NCI-H82 (cell line): Measurements from ENCODE around the gene CNNM2.
"Not testable (repeated sequence)": the region's sequence is repeated elsewhere in the genome, so short reads cannot be mapped to it uniquely, and the experiment has no call there.

Experiments
- DNase-seq: peaks from one replicate; lab custom pipeline; 2025; lab: John Stamatoyannopoulos, UW

CNNM2 gene

DNA sequence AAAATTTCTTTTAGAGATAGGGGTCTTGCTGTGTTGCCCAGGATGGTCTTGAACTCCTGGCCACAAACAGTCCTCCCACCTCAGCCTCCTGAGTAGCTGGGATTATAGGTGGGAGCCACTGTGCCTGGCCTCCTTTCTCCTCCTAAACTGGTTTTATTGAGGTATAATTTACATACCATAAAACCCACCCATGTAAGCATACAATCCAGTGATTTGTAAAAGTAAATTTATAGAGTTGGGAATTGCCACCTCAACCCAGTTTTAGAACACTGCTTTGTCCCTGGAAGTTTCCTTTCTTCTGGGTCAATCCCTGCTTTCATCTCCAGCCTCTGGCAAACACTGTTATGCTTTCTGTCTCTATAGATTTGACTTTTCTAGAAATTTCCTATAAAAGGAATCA lies 49.0 kb downstream of the CNNM2 start:
- DNase-seq = no peak

DNA sequence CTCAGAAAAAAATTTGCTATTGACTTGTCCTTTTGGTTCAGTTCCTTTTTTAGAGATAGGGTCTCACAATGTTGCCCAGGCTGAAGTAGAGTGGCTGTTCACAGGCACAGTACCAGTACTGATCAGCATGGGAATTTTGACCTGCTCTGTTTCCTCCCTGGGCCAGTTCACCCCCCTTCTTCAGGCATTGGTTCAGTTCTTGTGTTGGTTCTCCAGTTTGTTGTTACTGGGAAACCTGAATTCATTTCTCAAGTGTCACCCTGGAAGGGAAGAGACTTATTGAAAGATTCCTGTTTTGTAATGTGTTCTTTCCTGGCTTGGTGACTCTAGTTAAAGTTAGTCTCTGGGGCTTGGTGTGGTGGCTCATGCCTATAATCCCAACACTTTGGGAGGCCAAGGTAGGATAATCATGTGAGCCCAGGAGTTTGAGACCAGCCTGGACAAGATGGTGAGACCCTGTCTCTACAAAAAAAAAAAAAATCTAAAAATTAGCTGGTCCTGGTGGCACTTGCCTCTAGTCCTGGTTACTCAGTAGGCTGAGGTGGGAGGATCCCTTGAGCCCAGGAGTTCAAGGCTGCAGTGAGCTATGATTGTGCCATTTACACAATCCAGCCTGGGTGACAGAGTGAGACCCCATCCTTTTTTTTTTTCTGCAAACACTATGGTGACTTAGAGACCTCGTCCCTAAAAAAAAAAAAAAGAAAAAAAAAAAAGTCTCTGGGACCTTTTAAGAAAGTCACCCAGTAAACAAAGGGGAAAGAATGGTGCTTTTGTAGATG lies 52.7 kb downstream of the CNNM2 start:
- DNase-seq = no peak

DNA sequence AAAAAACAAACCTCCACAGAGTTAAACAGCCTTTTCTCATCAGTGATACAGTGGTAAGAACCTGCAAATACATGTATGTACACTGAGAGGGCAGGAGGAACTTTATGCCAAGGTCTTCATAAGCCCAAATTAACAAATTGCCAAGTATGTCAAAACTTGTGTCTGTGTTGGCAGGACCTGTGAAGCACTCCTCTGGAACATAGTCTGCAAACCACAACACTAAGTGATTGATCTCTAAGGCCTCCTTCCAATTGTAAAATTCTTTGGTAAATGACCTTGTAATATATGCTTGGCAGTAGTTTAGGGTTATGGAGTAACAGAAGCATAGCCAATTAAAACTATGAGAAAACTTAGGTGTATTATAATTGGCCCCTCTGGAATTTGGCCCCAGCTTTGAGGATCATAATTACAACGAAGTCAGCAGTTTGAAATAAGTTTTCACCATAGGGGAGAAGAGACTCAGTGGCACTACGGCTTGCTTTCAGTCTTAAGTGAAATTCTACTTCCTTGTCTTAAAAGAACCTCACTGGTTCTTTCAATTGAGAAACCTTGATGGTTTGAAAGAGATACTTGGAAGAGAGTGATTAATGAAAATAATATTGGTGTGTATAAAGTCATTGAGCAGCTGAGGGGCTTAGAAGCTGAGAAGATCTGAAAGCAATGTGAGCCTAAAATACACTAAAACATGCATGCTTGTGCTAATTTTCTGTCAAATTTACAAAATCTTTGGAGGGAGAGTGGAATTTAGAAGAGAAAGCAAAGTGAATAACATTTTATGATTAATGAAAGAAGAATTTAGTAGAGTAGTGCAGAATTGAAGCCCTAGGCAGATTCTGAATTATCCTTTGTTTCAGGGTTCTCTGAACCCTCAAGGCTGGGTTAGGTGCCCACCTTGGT lies 57.6 kb downstream of the CNNM2 start:
- DNase-seq = no peak

DNA sequence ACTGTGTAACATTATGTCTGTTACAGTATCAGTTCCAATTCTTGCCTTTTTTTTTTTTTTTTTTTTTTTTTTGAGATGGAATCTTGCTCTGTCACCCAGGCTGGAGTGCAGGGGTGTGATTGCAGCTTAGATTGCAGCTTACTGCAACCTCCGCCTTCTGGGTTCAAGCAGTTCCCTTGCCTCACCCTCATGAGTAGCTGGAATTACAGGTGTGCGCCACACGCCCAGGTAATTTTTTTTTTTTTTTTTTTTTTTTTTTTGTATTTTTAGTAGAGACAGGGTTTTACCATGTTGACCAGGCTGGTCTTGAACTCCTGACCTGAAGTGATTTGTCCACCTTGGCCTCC lies 58.3 kb downstream of the CNNM2 start:
- not testable (repeated sequence) for DNase-seq

DNA sequence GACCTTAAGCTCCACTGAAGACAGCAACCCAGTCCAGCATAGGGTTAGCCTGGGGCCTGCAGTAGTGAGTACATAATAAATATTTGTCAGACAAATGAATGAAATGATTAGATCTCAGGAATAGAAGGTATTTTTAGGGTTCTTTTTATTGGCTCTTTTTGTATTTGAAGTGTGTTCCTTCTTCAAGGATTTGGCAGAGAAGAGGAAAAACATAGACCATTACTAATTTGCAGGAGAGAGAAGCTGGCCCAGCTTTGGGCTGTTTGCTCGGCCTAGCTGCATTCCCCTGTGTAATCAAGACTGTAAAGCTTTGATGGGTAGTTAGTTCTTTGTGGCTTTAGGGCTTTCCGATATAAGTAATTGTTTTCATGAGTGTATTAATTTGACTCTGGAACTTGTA lies 64.2 kb downstream of the CNNM2 start:
- DNase-seq = no peak

DNA sequence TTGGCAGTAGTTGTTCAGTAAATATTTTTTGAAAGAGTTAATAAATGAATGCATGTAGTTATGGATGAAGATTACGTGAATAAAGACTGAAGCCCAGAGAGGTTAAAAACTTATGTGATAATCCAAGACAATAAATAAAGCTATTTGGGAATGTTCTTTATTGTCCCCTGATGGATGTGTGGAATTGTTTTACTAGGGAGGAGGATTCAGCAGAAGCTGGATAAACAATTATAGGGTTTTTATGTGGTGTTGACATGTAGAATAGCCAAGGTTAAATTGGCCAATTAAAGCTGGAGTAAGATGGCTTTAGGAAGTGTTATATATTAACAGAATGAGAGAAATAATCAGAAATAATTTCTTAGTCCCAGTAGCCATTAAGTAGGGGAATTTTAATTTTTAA lies 66.0 kb downstream of the CNNM2 start:
- DNase-seq = no peak

DNA sequence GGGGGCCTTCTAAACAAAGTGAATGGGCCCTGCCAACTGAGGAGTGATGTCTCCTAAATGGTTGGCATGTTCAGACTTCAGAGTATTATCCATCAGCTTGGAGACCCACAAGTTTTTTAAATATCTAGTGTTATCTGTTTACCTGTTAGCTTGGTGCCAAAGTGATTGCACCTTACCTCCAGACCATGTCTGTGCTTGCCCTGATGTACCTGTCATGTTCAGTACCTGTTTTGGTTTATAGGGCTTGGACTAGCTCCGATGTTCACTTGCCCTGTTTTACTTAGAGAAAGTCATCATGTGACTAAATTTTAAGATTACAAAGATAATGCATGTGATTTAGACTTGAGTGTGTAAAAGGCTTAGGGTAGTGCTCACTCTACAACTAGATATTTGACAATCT lies 67.7 kb downstream of the CNNM2 start:
- DNase-seq = no peak

DNA sequence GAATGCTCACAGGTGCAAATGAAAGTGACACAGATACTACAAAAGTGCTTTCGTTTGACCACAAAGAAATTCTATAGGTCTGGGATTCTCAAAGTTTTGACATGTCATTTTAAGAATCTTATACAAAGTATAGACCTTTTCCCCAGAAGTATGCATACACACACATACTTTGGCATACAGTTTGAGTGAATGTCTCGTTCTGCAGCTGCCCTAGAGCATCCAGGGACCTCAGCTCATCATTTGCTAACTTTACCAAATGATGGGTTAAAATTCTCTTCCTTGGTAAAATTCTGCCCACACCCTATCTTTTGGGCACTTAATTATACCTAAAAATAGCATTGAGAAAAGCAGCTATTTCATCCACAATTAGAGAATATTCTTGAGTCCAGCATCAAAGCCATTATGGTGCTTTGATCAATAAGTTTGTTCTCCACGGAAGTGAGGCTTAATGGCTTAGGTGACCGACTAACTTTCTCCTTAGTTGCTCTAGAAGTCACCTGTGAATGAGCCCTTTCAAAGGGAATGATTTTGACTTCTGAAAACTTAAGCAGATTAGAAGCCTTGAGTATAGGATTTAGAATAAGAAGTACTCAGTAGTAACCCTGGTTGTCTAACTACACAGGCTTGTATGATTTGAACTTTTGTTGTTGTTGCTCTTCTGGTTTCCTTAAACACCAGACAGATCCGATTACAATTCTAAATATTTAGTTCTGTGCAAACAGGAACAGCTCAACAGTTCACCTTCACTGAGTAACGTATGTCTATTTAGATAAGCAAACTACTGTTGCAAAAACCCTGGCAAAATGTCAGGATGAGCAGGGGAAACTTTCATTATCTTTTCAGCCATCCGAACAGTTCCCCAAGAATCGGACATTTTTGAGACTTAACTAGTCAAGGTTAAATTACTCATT lies 70.6 kb downstream of the CNNM2 start:
- DNase-seq = peak; percentile 44

DNA sequence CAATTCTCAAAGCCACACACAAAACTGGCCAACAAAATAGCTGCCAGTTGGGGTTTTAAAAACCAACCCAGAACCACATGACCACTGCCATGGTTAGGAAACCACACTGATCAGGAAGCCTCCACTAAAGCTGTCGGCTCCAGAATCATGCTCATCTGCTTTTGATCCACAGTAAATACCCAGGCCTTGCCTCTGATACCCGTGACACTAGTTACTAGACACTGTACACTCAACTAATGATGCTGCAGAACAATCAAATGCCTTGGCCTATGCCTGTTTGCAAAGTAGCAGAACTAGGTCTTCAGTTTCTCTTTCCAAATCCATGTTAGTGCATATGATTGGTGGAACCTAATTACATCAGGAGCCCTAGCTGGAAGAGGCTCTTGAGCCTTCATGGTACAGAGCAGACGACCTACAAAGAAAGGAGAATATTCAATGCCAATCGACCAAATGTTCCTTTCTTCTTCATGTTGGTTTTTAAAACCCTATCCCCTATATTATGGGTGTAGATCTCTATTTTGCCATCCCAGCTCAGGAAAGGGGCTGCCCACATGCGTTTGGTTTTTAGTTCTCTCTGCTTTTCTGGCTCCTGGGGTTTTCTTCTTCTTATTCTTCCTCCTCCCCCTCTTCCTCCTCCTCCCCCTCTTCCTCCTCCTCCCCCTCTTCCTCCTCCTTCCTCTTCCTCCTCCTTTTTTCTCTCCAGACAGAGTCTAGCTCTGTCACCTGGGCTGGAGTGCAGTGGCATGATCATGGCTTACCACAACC lies 76.6 kb downstream of the CNNM2 start:
- DNase-seq = no peak

DNA sequence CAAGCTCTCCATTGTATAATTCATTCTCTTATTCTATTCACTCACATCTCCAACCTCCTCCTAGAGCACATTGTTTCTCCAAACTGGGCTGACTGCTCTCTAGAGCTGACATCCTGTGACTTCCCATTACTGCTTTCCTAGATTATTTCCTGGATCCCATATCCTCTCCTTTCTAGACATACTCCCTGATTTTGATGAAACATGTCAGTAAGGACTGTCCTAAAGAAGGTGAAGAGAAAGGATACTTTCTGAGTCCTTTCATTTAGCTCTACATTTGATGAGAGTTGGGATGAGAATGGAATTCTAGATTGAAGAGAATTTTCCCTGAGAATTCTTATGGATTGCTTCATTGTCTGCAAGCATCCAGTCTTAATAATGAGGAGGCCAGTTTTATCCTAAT lies 78.8 kb downstream of the CNNM2 start:
- DNase-seq = no peak

DNA sequence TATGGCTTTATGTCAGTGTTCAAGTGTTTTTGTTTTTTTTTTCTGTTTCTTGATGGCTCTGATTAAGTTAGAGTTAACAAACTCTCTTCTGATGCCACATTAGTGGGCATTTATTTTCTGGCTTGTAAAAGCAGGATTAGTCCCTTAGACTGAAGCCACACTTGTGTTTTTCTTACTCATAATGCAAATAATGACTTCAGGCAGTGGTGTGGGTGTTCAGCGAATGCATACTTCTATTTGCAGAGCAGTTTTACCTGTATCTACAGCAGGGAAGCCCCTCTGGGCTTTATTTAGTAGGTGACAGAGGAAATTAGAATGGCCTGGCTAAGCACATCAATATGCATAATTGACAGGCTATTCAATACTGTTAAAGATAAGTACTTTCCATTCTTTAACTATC lies 79.9 kb downstream of the CNNM2 start:
- no peak for DNase-seq

DNA sequence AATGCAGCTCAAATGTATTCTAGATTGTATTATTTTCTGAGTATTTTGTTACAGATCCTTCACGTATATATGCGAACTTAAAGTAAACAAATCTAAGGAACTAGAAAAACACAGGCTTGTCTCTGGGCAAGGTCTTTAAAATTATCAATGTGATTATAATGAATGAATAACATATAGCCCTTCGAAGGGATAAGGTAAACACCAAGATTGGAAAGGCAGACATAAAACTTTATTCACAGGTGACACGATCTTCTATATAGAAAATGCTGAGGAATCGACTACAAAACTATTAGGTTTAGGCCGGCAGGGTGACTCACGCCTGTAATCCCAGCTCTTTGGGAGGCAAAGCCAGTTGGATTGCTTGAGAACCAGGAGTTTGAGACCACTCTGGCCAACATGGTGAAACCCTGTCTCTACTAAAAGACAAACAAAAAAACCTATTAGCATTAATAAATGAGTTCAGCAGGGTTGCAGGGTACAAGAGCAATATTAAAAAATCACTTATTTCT lies 80.4 kb downstream of the CNNM2 start:
- DNase-seq = no peak

DNA sequence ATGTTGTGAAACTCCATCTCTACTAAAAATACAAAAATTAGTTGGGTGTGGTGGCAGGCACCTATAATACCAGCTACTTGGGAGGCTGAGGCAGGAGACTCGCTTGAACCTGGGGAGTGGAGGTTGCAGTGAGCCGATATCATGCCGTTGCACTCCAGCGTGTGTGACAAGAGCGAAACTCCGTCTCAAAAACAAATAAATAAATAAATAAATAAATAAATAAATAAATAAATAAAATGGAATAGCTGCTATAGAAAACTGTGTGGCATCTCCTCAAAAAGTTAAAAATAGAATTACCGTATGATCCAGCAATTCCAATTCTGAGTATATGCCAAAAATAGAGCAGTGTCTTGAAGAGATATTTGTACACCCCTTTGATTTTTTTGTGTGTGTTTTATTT lies 82.0 kb downstream of the CNNM2 start:
- not testable (repeated sequence) for DNase-seq

DNA sequence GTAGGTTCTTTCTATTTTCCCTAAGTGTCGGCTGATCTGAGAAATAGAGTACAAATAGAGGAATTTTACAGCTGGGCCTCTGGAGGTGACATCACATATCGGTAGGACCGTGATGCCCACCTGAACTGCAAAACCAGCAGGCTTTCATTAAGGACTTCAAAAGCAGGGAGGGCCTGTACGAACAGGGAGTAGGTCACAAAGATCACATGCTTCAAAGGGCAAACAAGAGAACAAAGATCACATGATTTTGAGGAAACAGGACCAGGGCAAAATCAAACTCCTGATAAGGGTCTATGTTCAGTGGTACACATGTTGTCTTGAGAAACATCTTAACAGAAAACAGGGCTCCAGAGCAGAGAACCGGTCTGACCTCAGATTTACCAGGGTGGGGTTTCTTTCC lies 88.9 kb downstream of the CNNM2 start:
- DNase-seq = no peak

DNA sequence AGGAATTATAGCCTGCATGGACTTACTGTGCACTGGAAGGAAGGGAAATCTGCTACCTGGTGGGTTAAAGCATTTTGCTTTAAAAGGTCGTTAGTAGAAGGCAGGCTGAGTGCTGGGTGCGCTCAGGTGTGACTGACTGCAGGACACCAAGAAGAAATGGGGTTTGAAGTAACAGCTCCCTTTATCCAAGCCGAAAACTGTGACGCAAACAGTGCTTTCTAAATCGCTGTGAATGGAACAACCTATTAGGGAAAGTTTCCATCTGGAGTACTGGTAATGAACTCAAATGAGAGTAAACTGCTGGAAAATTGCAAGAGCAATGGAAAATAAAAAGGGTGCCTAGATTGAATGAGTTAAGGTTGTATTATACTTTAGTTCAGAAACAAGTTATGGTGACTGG lies 95.3 kb downstream of the CNNM2 start:
- peak; percentile 27 for DNase-seq

DNA sequence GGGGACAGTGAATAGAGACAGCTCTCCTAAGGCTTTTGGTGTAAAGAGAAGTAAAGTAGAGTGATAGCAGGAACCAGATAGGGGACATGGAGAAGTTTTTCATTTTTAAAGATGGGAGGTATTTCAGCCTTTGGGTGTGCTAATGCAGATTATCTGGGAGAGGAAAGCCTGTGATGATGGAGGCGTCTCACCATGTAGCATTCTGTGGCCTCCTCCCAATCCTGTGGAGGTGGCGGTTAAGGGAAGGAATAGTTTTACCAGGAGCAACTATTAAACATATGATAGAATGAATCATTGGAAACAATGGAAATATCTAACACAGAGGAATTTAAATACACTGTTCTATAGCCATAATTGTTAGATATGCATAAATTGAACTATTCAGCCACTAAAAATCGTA lies 101.3 kb downstream of the CNNM2 start:
- no peak for DNase-seq

DNA sequence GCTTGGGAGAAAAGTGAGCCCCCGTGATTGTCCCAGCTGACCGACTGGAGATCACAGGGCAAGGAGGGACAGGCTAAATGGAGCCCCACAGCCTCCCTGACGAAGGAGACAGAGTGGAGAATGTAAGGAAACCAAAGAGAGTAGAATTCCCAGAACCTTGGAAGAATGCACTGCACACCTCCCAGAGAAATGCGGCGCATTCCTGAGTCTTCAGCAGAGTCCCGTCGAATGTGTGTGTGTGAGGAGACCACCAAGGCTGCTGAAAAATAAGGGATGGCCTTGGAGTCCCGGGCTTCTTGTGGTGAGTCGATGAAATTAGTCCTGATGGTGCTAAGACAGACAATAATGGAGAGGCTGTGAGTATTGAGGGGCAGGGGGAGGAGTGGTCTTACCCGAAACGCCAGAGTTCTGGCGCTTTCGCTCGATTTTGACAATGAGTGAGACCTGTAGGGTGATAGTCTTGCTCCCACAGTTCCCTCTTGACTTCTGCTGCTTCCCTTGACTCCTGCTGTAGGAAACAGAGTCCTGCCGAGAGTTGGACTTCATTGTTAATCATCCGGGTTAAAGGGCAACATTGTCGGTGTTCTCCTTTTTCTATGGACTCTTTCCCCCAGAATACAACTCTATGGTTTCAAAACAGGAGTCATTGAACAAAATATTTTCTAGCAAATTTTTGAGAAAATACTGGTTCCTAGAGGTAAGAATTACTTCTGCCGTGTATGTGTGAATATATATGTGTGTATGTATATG lies 103.2 kb downstream of the CNNM2 start:
- DNase-seq = no peak

DNA sequence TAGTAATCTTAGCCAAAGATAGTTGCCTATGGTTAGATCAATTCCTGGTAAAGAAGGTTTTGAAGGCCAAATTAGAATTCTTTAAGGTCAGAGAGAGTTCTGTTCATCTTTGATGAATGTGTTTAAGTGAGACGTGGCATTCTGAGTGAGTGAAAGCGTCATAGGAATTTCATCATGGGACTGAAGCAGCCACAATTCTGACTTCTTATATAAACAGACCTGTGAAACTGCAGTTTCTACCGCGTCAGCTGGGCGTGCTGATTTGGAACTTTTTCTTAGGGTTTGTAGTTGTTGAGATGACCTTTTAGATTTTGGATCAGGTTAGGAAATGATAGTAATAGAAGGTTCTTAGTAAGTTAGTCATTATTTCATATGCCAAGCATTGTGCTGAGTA lies 103.8 kb downstream of the CNNM2 start:
- DNase-seq = no peak

DNA sequence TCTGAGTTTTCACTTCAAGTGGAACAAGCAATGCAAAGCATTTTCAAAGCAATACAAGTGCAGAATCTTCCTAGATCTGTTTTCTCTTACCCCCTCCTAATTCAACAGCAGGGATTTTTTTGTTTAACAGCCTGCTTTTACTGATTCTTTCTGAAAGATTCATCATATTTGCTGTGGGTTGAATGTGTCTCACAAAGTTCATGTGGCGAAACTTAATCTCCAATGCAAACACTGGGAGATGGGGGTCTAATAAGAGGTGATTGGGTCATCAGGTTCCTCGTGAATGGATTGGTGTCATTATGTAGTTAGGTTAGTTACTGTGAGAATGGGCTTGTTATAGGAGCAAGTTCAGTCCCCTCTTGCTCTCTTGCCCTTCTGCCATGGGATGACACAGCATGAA lies 107.6 kb downstream of the CNNM2 start:
- DNase-seq = no peak

DNA sequence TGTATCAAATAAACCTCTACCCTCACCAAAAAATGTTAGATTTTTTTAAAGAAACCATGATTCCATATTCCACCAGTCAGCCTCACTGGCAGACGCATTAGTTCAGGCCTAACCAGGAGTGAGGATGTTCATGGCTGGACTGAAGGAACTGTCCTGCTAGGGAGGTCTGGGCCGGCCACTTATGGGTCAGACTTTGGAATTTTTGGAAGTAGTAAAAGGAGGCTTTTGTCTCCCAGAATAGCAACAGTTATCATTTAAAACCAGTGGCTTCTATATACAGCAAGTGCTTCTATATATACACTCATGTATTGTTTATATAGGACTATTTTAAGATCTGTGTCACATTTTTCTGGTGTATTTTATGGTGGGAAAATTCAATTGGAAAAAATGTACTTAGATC lies 120.5 kb downstream of the CNNM2 start:
- no peak for DNase-seq

DNA sequence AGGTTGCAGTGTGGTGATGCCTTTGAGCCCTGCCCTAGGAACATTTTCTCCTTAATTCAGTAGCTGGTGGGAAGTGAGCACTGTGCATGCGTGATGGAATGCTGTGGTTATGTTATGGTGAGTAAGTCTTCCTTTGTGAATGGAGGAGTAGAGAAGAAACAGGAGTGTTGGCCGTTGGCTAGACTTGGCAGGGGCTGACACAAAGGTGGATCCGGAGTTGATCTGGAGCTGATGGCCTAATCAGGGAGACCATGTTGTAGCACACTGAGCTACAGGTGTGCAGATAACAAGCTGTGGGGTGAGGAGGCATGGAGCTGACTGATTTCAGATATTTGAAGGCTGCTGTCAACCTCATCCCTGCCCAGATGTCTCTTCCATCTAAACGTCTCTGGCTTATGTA lies 122.3 kb downstream of the CNNM2 start:
- DNase-seq = no peak
